Stimulated activated CD4-positive, alpha-beta T cell treated with anti-CD3 and anti-CD28 coated beads, TNF-alpha, amount 100 ng/mL, for 24 hours (primary cell): ENCODE data around the gene NOXA1.

ENCODE experiments used
- DNase-seq, 3 experiments: peaks; one replicate each; pipeline ENCODE4 v3.0.0-alpha.2; 2020; ENCODE audit warnings: low read depth in 3 of 3

Gene NOXA1

DNA sequence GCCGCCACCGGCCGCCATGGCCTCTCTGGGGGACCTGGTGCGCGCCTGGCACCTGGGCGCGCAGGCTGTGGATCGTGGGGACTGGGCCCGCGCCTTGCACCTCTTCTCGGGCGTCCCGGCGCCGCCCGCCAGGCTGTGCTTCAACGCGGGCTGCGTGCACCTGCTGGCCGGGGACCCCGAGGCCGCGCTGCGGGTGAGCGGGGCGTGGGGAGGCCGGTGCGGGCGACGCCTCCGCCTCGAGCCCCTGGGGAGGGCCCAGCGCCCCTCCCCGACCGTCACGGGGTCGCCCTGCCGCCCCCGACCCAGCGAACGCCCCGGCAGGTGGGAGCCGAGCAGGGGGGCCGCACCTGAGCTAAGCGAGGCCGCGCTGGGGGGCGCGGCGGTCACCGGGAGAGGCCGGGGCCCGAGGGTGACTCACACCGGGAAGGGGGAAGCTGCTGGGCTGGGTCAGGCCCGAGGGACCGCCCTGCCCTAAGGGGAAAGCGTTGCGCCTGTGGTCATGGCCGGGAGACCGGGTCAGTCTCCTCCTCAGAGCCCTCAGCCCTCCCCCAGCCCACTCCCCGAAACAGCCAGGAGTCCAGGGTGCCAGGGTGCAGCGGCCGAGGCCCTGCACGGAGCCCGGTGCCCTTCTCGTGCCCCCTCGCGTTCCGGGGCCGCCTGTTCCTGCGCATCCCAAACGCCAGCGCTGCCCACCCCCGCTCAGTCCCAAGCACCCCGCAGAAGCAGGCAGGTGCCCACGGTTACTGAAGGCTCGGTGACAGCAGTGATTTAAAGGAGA lies 510 bp downstream of the NOXA1 start:
- DNase-seq, result no peak

DNA sequence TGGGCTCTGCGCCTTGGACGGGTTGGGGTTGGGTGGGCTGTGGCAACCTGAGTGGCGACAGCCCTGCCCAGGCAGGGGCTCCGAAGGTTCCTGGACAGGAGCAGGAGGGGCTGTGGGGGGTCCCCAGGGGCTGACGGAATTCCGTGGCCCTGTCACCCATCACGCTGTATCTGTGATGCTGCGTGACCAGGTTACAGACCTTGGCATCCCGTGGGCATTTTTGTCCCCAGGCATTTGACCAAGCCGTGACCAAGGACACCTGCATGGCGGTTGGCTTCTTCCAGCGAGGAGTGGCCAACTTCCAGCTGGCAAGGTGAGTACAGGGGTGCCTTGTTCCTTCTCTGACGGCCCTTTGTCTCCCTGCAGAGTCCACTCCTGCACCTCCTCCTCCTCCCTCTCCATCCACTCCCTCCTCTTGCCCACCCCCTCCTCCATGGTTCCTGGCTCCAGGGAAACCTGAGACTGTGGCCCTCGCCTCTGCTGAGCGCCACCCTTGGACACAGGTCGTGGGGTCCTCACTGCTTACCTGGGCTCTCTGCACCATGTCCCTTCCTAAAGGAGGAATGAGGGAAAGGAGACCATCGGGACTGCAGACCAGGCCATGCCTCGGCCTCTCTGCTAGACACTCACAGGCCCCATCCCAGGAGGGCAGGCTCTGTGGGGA lies 3.0 kb downstream of the NOXA1 start:
- no peak for DNase-seq

GRCh38 chr9:137427454-137428310 lies 4.5 kb downstream of the NOXA1 start:
- no peak for DNase-seq

- DNase-seq, result no peak
Measured at GRCh38 chr9:137428311-137428630, 5.1 kb downstream of the NOXA1 start.

GRCh38 chr9:137428841-137429545 lies 5.8 kb downstream of the NOXA1 start:
- no peak for DNase-seq

DNA sequence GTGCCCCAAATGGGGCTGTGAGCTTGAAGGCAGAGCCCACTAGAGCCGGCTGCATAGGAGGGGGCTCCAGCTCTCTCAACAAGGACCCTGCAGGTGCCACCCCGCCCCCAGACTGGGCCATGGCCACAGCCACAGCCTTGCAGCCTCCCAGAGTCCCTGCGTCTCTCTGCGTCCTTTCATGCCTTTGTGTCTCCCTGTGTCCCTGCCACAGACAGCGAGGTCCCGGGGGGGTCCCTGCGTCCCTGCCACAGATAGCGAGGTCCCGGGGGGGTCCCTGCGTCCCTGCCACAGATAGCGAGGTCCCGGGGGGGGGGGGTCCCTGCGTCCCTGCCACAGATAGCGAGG lies 6.3 kb downstream of the NOXA1 start:
- DNase-seq, result no peak

DNA sequence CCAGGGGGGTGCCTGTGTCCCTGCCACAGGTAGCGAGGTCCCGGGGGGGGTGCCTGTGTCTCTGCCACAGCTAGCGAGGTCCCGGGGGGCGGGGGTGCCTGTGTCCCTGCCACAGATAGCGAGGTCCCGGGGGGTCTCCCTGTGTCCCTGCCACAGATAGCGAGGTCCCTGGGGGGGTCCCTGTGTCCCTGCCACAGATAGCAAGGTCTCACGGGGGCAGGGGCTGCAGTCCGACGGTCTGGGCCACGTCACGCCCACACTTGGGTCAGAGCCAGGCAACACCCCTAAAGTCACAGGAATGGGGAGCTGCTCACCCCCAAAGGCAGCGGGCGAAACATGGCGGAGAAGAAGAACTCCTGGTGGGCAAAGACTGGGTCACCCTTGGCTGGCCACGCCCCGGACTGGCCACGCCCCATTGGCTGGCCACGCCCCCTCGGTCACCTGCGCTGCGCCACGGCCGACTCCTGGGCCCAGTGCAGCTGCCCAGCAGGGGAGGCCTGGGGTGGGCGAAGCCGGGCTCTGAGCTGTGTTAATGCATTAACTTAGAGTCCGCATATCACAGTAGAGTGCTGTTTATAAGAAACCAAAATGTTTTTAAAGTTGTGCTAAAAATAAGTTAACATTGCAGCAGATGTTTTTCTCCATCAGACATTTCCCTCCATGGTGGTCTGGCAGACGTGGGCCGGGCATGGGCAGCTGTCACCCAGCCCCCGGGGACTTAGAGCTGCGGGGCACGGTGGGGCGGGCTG lies 7.0 kb downstream of the NOXA1 start:
- DNase-seq, result no peak

DNA sequence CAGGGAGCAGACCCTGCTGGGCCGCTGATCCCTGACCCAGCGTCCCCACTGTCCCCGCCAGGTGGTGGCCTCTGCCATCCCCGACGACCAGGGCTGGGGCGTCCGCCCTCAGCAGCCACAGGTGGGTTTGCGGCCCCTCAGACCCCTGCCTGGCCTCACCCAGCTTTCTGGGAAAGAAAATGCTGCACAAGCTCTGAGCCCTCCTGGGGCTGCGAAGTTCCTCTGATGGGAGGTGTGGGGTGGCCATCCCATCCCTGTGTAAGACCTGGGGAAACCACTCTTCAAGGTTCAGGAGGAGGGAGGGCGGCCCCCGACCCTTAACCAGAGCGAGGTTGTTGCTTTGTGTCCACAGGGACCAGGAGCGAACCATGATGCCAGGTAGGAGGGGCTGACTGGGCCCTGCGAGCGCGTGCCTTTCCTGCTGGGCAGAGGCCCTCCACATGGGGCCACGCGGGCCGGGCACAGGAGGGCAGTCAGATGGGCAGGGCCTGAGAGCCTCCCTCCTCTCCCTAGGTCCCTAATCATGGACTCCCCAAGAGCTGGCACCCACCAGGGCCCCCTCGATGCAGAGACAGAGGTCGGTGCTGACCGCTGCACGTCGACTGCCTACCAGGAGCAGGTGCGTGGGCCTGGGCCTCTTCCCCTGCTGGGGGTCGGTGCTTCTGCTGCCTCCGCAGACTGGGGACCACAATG lies 7.7 kb downstream of the NOXA1 start:
- no peak for DNase-seq

- DNase-seq, result no peak
Measured at GRCh38 chr9:137431416-137431931, 8.3 kb downstream of the NOXA1 start.

GRCh38 chr9:137432687-137433348 lies 9.6 kb downstream of the NOXA1 start:
- DNase-seq, result no peak

- no peak for DNase-seq
Measured at GRCh38 chr9:137433349-137433915, 10.2 kb downstream of the NOXA1 start.

DNA sequence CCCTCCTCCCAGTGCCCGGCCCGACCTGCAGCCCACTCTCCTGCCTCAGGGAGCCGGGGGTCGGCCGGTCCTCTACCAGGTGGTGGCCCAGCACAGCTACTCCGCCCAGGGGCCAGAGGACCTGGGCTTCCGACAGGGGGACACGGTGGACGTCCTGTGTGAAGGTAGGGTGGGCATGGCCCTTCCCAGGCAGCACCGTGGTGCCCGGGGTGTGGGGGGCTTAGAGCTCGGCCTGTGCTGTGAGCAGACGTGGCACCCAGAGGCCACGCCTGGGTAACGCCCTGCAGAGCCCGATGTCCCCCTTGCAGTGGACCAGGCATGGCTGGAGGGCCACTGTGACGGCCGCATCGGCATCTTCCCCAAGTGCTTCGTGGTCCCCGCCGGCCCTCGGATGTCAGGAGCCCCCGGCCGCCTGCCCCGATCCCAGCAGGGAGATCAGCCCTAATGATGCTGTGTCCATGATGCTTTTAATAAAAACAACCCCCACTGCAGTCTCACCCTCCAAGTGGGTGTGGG lies 10.8 kb downstream of the NOXA1 start:
- no peak for DNase-seq

DNA sequence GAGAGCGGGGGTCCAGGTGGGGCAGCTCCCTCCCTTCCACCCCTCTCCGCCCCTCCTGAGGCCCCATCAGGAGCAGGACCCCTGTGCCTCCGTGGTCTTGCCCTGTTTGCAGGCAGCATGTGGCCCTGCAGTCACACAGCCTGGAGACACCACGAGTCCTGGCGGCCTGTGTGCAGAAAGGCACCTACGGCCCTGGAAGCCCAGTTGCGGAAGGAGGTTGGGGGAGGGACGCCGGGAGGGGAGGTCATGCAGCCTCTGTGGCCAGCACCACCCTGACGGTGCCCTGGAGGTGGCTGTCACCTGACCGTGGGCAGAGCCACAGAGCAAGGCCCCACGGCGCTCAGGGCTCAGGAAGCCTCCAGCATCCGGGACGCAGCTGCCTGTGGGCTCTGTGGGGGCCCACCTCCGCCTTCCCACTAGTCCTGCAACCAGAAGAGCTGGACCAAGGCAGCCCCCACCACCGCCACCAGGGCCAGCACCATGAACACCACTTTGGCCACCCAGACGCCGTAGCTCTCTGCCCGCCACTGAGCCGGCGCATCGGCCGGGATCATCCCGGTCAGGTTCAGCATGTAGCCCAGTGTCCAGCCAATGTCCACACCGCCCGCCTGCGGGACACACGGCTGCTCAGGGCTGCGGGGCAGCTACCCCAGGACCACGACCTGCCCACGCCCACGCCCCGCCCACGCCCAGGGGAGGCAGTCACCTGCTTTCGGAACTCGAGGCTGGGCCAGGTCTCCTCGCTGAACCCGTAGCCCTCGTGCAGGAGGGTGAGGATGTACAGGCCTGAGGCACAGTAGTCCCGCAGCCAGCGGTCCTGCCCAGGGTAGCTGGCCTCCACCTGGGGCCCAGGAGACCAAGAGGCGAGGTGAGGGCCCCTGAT lies 11.5 kb downstream of the NOXA1 start:
- no peak for DNase-seq

DNA sequence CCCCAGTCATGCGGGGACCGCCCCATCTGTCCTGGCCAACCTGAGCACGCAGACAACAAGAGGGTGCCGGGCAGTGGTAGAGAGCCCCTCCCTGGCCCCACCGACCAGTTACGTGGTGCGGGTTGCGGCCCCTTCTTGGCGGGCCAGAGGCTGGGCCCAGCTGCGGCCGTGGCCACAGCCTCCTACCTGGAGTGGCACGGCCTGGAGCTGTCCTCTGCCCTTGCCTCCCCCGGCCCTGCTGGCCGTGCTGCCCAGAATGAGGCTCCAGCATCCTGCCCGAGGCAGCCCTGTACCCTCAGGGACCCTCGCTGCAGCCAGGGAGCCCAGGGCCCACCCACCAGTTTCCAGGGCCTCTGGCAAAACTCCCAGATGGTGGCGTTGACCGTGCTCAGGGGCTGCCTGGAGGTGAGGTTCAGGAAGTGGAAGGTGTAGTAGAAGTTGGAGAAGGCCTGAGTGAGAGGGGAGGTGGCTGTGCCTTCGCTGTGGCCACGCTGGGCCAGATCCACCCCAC lies 12.2 kb downstream of the NOXA1 start:
- DNase-seq, result no peak

DNA sequence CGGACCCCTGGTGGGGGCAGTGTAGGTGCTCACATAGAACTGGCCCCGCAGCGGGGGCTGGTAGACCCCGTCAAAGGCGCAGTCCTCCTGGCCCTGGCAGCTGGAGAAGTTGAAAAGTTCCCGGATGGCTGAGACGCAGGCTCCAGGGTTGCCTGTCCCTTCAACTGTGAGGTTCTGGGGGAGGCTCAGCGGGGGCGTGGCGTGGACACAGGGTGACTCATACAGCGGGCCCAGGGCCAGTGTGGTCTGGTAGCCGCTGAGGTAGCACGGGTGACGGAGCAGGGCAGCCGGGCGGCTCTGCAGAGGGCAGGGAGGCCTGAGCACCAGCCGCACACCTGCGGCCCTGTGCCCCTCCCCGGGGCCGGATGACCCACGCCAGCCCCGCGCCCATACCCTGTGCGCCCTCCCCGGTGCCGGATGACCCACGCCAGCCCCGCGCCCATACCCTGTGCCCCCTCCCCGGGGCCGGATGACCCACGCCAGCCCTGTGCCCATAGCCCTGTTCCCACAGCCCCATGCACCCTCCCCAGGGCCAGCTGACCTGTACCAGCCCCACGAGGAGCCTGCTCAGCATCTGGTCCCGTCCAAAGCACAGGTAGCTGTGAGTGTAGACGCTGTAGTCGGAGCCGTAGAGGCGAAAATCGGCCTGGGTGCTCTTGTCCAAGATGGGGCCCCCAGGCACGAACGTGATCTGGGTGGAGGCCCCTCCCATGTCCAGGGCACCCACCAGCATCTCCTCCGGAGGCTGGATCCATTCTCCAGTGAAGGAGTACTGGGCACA lies 13.0 kb downstream of the NOXA1 start:
- DNase-seq, result no peak

DNA sequence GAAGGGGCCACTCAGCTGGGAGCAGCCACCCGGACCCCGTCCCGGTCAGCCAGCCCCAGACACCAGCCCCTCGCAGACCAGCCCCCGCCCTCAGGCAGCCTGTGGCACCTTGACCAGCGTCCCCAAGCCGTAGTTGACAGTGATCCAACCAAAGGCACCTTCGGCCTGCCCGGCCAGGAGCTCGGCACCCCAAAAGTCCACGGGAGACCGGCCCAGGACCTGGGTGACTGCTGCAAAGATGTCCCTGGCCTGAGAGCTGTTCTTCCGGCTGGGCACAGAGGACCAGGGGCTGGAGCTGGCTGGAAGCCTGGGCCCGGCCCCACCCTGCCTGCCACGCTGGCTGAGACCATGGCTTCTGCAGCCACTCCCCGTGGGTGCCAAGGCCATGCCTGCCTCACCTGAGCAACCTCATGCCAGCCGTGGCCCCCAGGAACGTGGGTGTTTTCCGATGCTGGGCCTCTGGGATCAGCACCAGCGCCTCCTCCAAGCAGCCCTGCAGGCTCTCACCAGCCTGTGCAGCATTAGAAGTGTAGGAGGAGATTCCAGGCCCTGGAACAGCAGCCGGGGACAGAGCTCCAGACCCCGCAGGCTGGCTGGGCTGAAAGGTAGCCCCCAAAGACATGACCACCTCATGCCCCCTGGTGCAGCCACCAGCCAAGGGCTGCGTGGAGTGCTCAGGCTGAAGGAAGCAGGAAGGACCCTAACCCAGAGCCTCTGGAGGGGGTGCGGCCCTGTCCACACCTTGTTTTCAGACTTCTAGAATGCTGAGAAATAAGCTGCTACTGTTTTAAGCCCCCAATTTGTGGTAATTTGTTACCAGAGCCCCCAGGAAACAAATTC lies 13.8 kb downstream of the NOXA1 start:
- no peak for DNase-seq
